Liver (tissue), 9 donors: ENCODE results near the gene CACNA1A. TPM values are rescaled to one million over a fixed set of nuclear protein-coding genes. Genes with fewer than 3 reads are reported as not detected.

Experiments
- DNase-seq: peaks from one replicate; pipeline ENCODE4 v3.0.0-alpha.2; 2017; ENCODE audit warnings: low spot score
- H3K27ac ChIP-seq, 2 donors: one replicate each; pipeline ENCODE4 v1.7.0; 2013; ENCODE audit warnings: inconsistent platforms in 2 of 2, low read length in 2 of 2, control low read depth in 1 of 2, low read depth in 1 of 2, mild to moderate bottlenecking in 1 of 2
- H3K27me3 ChIP-seq, 4 donors: one replicate each; pipeline versions ENCODE4 v1.6.1 to v1.7.0; 2013; ENCODE audit warnings: low read length in 3 of 4, inconsistent platforms in 1 of 4, mild to moderate bottlenecking in 1 of 4, moderate library complexity in 1 of 4; ENCODE audit not compliant: control insufficient read depth in 4 of 4, insufficient read depth in 4 of 4
- H3K36me3 ChIP-seq, 4 donors: one replicate each; pipeline versions ENCODE4 v1.6.1 to v1.7.0; 2013; ENCODE audit warnings: low read length in 3 of 4, mild to moderate bottlenecking in 3 of 4, low read depth in 1 of 4, moderate library complexity in 1 of 4; ENCODE audit not compliant: control insufficient read depth in 4 of 4, insufficient read depth in 3 of 4
- H3K4me1 ChIP-seq, 4 donors: one replicate each; pipeline versions ENCODE4 v1.6.1 to v1.7.0; 2013; ENCODE audit warnings: low read length in 3 of 4, mild to moderate bottlenecking in 3 of 4, moderate library complexity in 1 of 4; ENCODE audit not compliant: control insufficient read depth in 4 of 4, insufficient read depth in 4 of 4
- H3K4me3 ChIP-seq, 3 donors: one replicate each; pipeline versions ENCODE4 v1.6.1 to v1.7.0; 2013; ENCODE audit warnings: low read length in 3 of 3, control low read depth in 1 of 3, low read depth in 1 of 3, mild to moderate bottlenecking in 1 of 3
- H3K9ac ChIP-seq, 2 donors: one replicate each; pipeline ENCODE4 v1.7.0; 2013; ENCODE audit warnings: low read length in 2 of 2, mild to moderate bottlenecking in 2 of 2, moderate library complexity in 2 of 2, control low read depth in 1 of 2, low read depth in 1 of 2
- H3K9me3 ChIP-seq, 4 donors: one replicate each; pipeline versions ENCODE4 v1.6.1 to v1.7.0; 2013; ENCODE audit warnings: low read length in 3 of 4; ENCODE audit not compliant: control insufficient read depth in 4 of 4
- CTCF ChIP-seq: fragments of 150-350 bp; IDR thresholded peaks from 2 replicates; pipeline ENCODE4 v1.5.1; 2017; ENCODE audit warnings: improper control_type of control experiment, low read depth, low read length; ENCODE audit not compliant: missing input control
- EGR1 ChIP-seq, 2 donors: IDR thresholded peaks; 2 replicates each; pipeline ENCODE4 v1.6.1; 2016 to 2018; ENCODE audit warnings: antibody characterized with exemption in 2 of 2, low read depth in 2 of 2
- FOXA2 ChIP-seq: IDR thresholded peaks from 2 replicates; pipeline ENCODE4 v1.6.1; 2016; ENCODE audit warnings: antibody characterized with exemption
- HNF4A ChIP-seq, 2 donors: conservative IDR thresholded peaks; 2 replicates each; pipeline ENCODE4 v1.6.1; 2016; ENCODE audit warnings: antibody characterized with exemption in 2 of 2, mild to moderate bottlenecking in 2 of 2
- MAX ChIP-seq: IDR thresholded peaks from 2 replicates; pipeline ENCODE4 v1.6.1; 2016; ENCODE audit warnings: antibody characterized with exemption
- NR2F2 ChIP-seq: IDR thresholded peaks from 2 replicates; pipeline ENCODE4 v1.6.1; 2016; ENCODE audit warnings: antibody characterized with exemption
- RAD21 ChIP-seq, 2 donors: IDR thresholded peaks; 2 replicates each; pipeline ENCODE4 v1.6.1; 2016; ENCODE audit warnings: antibody characterized with exemption in 2 of 2, mild to moderate bottlenecking in 2 of 2
- REST ChIP-seq: IDR thresholded peaks from 2 replicates; pipeline ENCODE4 v1.6.1; 2016; ENCODE audit warnings: antibody characterized with exemption, mild to moderate bottlenecking
- RXRA ChIP-seq, 2 donors: IDR thresholded peaks; 2 replicates each; pipeline ENCODE4 v1.6.1; 2017 to 2018; ENCODE audit warnings: antibody characterized with exemption in 2 of 2, mild to moderate bottlenecking in 1 of 2
- SP1 ChIP-seq: IDR thresholded peaks from 2 replicates; pipeline ENCODE4 v1.6.1; 2018; ENCODE audit warnings: antibody characterized with exemption, mild to moderate bottlenecking
- TAF1 ChIP-seq: conservative IDR thresholded peaks from 2 replicates; pipeline ENCODE4 v1.6.1; 2016; ENCODE audit warnings: antibody characterized with exemption, mild to moderate bottlenecking
- YY1 ChIP-seq: IDR thresholded peaks from 2 replicates; pipeline ENCODE4 v1.6.1; 2016; ENCODE audit warnings: antibody characterized with exemption, mild to moderate bottlenecking
- ZBTB33 ChIP-seq: IDR thresholded peaks from 2 replicates; pipeline ENCODE4 v1.6.1; 2016; ENCODE audit warnings: antibody characterized with exemption
- WGBS: extraction: QIAGEN DNeasy Blood & Tissue Kit; methylation state at CpG from one replicate; pipeline ENCODE4 v1.1.7; 2013; 5-methylcytosine and 5-hydroxymethylcytosine counted together
- polyA plus RNA-seq, 2 donors: library from polyadenylated mRNA; stranded (reverse) in 1 of 2; unstranded in 1 of 2; fragments of 200-250 nt in 1 of 2; fragments of >200 nt in 1 of 2; fragmentation: Nextera tagmentation in 1 of 2; extraction: Ambion mirVana in 1 of 2; gene quantifications; one replicate each; pipeline versions ENCODE4 v1.2.1 to v1.2.3, GENCODE V29; 2013 to 2015
- total RNA-seq, 2 donors: library from RNA; depleted of rRNA; stranded (reverse); fragments of >200 nt; gene quantifications; one replicate each; pipeline ENCODE4 v1.2.3, GENCODE V29; 2014
- donor health status: healthy.
- donor health status: healthy.
- donor health status: healthy.
- donor health status: healthy.
- donor health status: healthy.

The CACNA1A gene
- total and polyA plus RNA-seq, 4 donors: 0.09 to 0.17 (median 0.17) TPM; not detected in 1

GRCh38 chr19:13420780-13421179 lies 85.5 kb downstream of the CACNA1A start:
- Histone ChIP-seq H3K9me3 (peaks cover 0 to 17% (median 5%) of the 10 kb centered on the region in 4 donors), H3K9ac (no peak overlapping the region), H3K36me3 (no peaks in the 10 kb centered on the region), H3K27me3 (peaks cover 0 to 3% (median 0%) of the 10 kb centered on the region in 4 donors), H3K4me1 (no peaks in the 10 kb centered on the region), H3K4me3 (no peak overlapping the region), H3K27ac (no peak overlapping the region)
- no peak for TF ChIP-seq SP1
- DNase-seq: no peak

- no peaks in the 10 kb centered on the region for H3K36me3 ChIP-seq
- no peak overlapping the region for H3K4me3 ChIP-seq
- no peak for DNase-seq
- H3K9me3 ChIP-seq: peaks cover 0 to 8% (median under 1%) of the 10 kb centered on the region in 4 donors
- H3K9ac ChIP-seq: no peak overlapping the region
- TF ChIP-seq NR2F2: no peak
- TF ChIP-seq CTCF: no peak
- no peak for TF ChIP-seq TAF1
- no peak for TF ChIP-seq SP1
- no peak for TF ChIP-seq RXRA (IDR thresholded peaks at IDR 0.05)
- no peak for TF ChIP-seq MAX
- no peak for TF ChIP-seq RAD21 (IDR thresholded peaks at IDR 0.05)
- no peak for TF ChIP-seq REST
- no peak for TF ChIP-seq FOXA2
- TF ChIP-seq EGR1 (IDR thresholded peaks at IDR 0.05; ENCODE audit: low read depth in 2 of 2): no peak
- no peak for TF ChIP-seq YY1
- no peak for TF ChIP-seq HNF4A (conservative IDR thresholded peaks at IDR 0.05)
- no peak for TF ChIP-seq ZBTB33
- WGBS: 58% methylated on average over 10 of the region's 10 CpGs
- H3K4me1 ChIP-seq: no peaks in the 10 kb centered on the region
- no peak overlapping the region for H3K27ac ChIP-seq
- H3K27me3 ChIP-seq: peaks cover 0 to 3% (median 0%) of the 10 kb centered on the region in 4 donors
These were observed 89.2 kb downstream of the CACNA1A start for GRCh38 chr19:13417054-13417453.
